Endothelial cell (in vitro differentiated cells): ENCODE measurements around the gene TLE3. TPM values are rescaled to one million over a fixed set of nuclear protein-coding genes. Genes with fewer than 3 reads are reported as not detected.
A peak's percentile ranks its signal among the peaks of the same experiment; 100 is the strongest.

Experiments
- DNase-seq: peaks from one replicate; pipeline ENCODE4 v3.0.0; 2021; ENCODE audit warnings: low spot score
- H3K27ac Mint-ChIP-seq: one replicate; pipeline ENCODE4 v1.8.0; 2021; ENCODE audit warnings: mixed read lengths, inconsistent platforms; ENCODE audit not compliant: unreplicated experiment
- H3K27me3 Mint-ChIP-seq: one replicate; pipeline ENCODE4 v1.8.0; 2021; ENCODE audit warnings: mild to moderate bottlenecking, moderate library complexity, mixed read lengths, inconsistent platforms; ENCODE audit not compliant: unreplicated experiment
- H3K36me3 Mint-ChIP-seq: one replicate; pipeline ENCODE4 v1.8.0; 2021; ENCODE audit warnings: mild to moderate bottlenecking, low read depth, mixed read lengths, inconsistent platforms; ENCODE audit not compliant: unreplicated experiment
- H3K4me1 Mint-ChIP-seq: one replicate; pipeline ENCODE4 v1.8.0; 2021; ENCODE audit warnings: mild to moderate bottlenecking, mixed read lengths, inconsistent platforms; ENCODE audit not compliant: unreplicated experiment
- H3K4me3 Mint-ChIP-seq: one replicate; pipeline ENCODE4 v1.8.0; 2021; ENCODE audit warnings: mild to moderate bottlenecking, mixed read lengths, inconsistent platforms; ENCODE audit not compliant: unreplicated experiment
- H3K9me3 Mint-ChIP-seq: one replicate; pipeline ENCODE4 v1.8.0; 2021; ENCODE audit warnings: mixed read lengths, inconsistent platforms; ENCODE audit not compliant: unreplicated experiment
- CTCF ChIP-seq: fragments of 200-600 bp; sonication (generic); IDR thresholded peaks from one replicate; pipeline ENCODE4 v1.5.0; 2021; ENCODE audit warnings: antibody characterized with exemption; ENCODE audit not compliant: unreplicated experiment
- total RNA-seq: library from RNA; stranded (reverse); fragmentation: NEBNext Ultra II Directional; extraction: Animal tissue kit (Norgen Biotek cat#: 25700); gene quantifications from one replicate; pipeline ENCODE4 v1.2.1, GENCODE V29; 2021; ENCODE audit not compliant: unreplicated experiment

Gene TLE3
- total RNA-seq, 1 donor from 2014 or later = 80.8 TPM

- no peak for DNase-seq
- Mint-ChIP-seq H3K27me3 (peaks cover 8% of the 10 kb centered on the region), H3K27ac (no peak overlapping the region), H3K4me3 (no peak overlapping the region), H3K36me3 (no peaks in the 10 kb centered on the region), H3K4me1 (peaks cover 16% of the 10 kb centered on the region), H3K9me3 (no peaks in the 10 kb centered on the region)
- no peak for TF ChIP-seq CTCF
Observed at GRCh38 chr15:70102827-70103226, 5.1 kb upstream of the TLE3 start.

GRCh38 chr15:70101459-70102113 is 3.9 kb upstream of the TLE3 start:
- Mint-ChIP-seq H3K4me1 (peaks cover 18% of the 10 kb centered on the region), H3K4me3 (no peak overlapping the region), H3K27me3 (peaks cover 12% of the 10 kb centered on the region), H3K27ac (no peak overlapping the region), H3K36me3 (no peaks in the 10 kb centered on the region), H3K9me3 (no peaks in the 10 kb centered on the region)
- peak; percentile 68 for DNase-seq
- no peak for TF ChIP-seq CTCF

- Mint-ChIP-seq H3K27me3 (peaks cover 13% of the 10 kb centered on the region), H3K4me1 (peaks cover 21% of the 10 kb centered on the region), H3K4me3 (no peak overlapping the region), H3K36me3 (no peaks in the 10 kb centered on the region), H3K27ac (no peak overlapping the region), H3K9me3 (no peaks in the 10 kb centered on the region)
- DNase-seq = peak; percentile 82
- TF ChIP-seq CTCF = peak; percentile 46
Observed at GRCh38 chr15:70100474-70101341, 3.0 kb upstream of the TLE3 start.

- Mint-ChIP-seq H3K4me1 (peaks cover 22% of the 10 kb centered on the region), H3K27ac (no peak overlapping the region), H3K36me3 (no peaks in the 10 kb centered on the region), H3K9me3 (no peaks in the 10 kb centered on the region), H3K27me3 (peaks cover 14% of the 10 kb centered on the region), H3K4me3 (peak overlapping the region; percentile 79)
- TF ChIP-seq CTCF = no peak
- no peak for DNase-seq
Observed at GRCh38 chr15:70099967-70100473, 2.3 kb upstream of the TLE3 start.
